H1 (cell line): ENCODE measurements around the gene OTOF. TPM values are rescaled to one million over a fixed set of nuclear protein-coding genes. Genes with fewer than 3 reads are reported as not detected.

Source experiments
- CTCF ChIA-PET: fragments of 300-600 bp; sonication (Branson Sonifier 250); formaldehyde crosslinking; loops from one replicate; lab custom pipeline; 2021; ENCODE audit not compliant: partially characterized antibody; lab: Charles Lee
- POLR2A ChIA-PET: fragments of 300-600 bp; sonication (Branson Sonifier 250); formaldehyde crosslinking; loops from one replicate; lab custom pipeline; 2021; ENCODE audit warnings: inconsistent platforms; ENCODE audit not compliant: partially characterized antibody; lab: Charles Lee
- DNase-seq, 2 experiments: peaks; one replicate each; pipeline versions ENCODE4 v3.0.0 to v3.0.0-alpha.2; 2010 to 2022; ENCODE audit warnings: low spot score in 2 of 2, low read depth in 1 of 2, mixed read lengths in 1 of 2
- FAIRE-seq: peaks from 2 replicates; lab custom pipeline; 2011; peaks lifted over from hg19 to GRCh38; lab: Jason Lieb, UNC
- H2AFZ ChIP-seq: 2 replicates; pipeline ENCODE4 v1.8.1; 2012; ENCODE audit warnings: low read length, inconsistent platforms
- H2AK5ac ChIP-seq: 2 replicates; pipeline ENCODE4 v1.6.1; 2013; ENCODE audit warnings: low read depth, low read length
- H2BK120ac ChIP-seq: replicated peaks from 2 replicates; pipeline ENCODE3; 2013; ENCODE audit warnings: low read depth, low read length, inconsistent platforms
- H2BK12ac ChIP-seq: 2 replicates; pipeline ENCODE4 v1.6.1; 2013; ENCODE audit warnings: low read depth, low read length
- H2BK15ac ChIP-seq: 2 replicates; pipeline ENCODE4 v1.6.1; 2013; ENCODE audit warnings: low read length
- H2BK20ac ChIP-seq: 2 replicates; pipeline ENCODE4 v1.6.1; 2013; ENCODE audit warnings: low read length
- H2BK5ac ChIP-seq: 2 replicates; pipeline ENCODE4 v1.6.1; 2013; ENCODE audit warnings: low read depth, low read length
- H3K14ac ChIP-seq: 2 replicates; pipeline ENCODE4 v1.6.1; 2013; ENCODE audit warnings: inconsistent platforms; ENCODE audit not compliant: insufficient read length
- H3K18ac ChIP-seq: 2 replicates; pipeline ENCODE4 v1.6.1; 2013; ENCODE audit warnings: low read length; ENCODE audit errors: extremely low read depth
- H3K23ac ChIP-seq: 2 replicates; pipeline ENCODE4 v1.6.1; 2013; ENCODE audit warnings: inconsistent platforms; ENCODE audit not compliant: insufficient read length
- H3K23me2 ChIP-seq: 2 replicates; pipeline ENCODE4 v1.6.1; 2013; ENCODE audit warnings: low read depth, low read length
- H3K27ac ChIP-seq: 2 replicates; pipeline ENCODE4 v1.6.1; 2011; ENCODE audit warnings: low read depth, low read length, inconsistent platforms
- H3K27me3 ChIP-seq, 4 experiments: replicated peaks in 1 of 4; 1 replicate in 1 of 4; 2 replicates in 3 of 4; pipeline versions ENCODE4 v1.6.1 to v1.8.1; 2011 to 2013; ENCODE audit warnings: low read length in 3 of 4, mild to moderate bottlenecking in 3 of 4, inconsistent platforms in 2 of 4, mixed read lengths in 2 of 4, moderate library complexity in 1 of 4; ENCODE audit not compliant: control insufficient read depth in 3 of 4, insufficient read depth in 3 of 4; ENCODE audit errors: extremely low read depth in 1 of 4
- H3K36me3 ChIP-seq, 4 experiments: 2 replicates each; pipeline versions ENCODE4 v1.6.1 to v1.8.1; 2011 to 2013; ENCODE audit warnings: mild to moderate bottlenecking in 4 of 4, low read length in 3 of 4, moderate library complexity in 2 of 4, control low read depth in 1 of 4, inconsistent platforms in 1 of 4; ENCODE audit not compliant: insufficient read depth in 4 of 4, control insufficient read depth in 2 of 4
- H3K4ac ChIP-seq: replicated peaks from 2 replicates; pipeline ENCODE3; 2013; ENCODE audit warnings: low read length, low read depth, mixed read lengths, inconsistent platforms; ENCODE audit not compliant: insufficient read length
- H3K4me1 ChIP-seq, 4 experiments: replicated peaks in 1 of 4; 1 replicate in 1 of 4; 2 replicates in 3 of 4; pipeline versions ENCODE4 v1.6.1 to v1.8.1; 2011 to 2013; ENCODE audit warnings: low read length in 3 of 4, inconsistent platforms in 2 of 4, mixed read lengths in 1 of 4; ENCODE audit not compliant: insufficient read depth in 4 of 4, control insufficient read depth in 3 of 4
- H3K4me2 ChIP-seq, 2 experiments: 2 replicates each; pipeline versions ENCODE4 v1.6.1 to v1.8.1; 2011 to 2013; ENCODE audit warnings: low read depth in 2 of 2, low read length in 2 of 2, control low read depth in 1 of 2, inconsistent platforms in 1 of 2, mild to moderate bottlenecking in 1 of 2; ENCODE audit not compliant: insufficient read depth in 1 of 2
- H3K4me3 ChIP-seq, 4 experiments: fragments of 200-600, 300-600 bp in 1 of 4; sonication (generic), shearing (Covaris generic), sonication (Bioruptor Twin) in 1 of 4; 2 replicates each; pipeline versions ENCODE4 v1.5.1 to v1.8.1; 2011 to 2016; ENCODE audit warnings: low read length in 4 of 4, low read depth in 3 of 4, control low read depth in 2 of 4, inconsistent platforms in 2 of 4, mild to moderate bottlenecking in 2 of 4, mixed read lengths in 1 of 4, moderate library complexity in 1 of 4; ENCODE audit not compliant: insufficient read depth in 2 of 4; ENCODE audit errors: extremely low read depth in 1 of 4
- H3K56ac ChIP-seq: replicated peaks from 2 replicates; pipeline ENCODE3; 2013; ENCODE audit warnings: low read depth, mild to moderate bottlenecking, mixed read lengths, low read length, inconsistent platforms; ENCODE audit not compliant: insufficient read length
- H3K79me1 ChIP-seq: 2 replicates; pipeline ENCODE4 v1.6.1; 2013; ENCODE audit warnings: low read depth, low read length, control low read depth
- H3K79me2 ChIP-seq, 2 experiments: 2 replicates each; pipeline versions ENCODE4 v1.6.1 to v1.8.1; 2012 to 2013; ENCODE audit warnings: low read length in 2 of 2, mild to moderate bottlenecking in 2 of 2, inconsistent platforms in 1 of 2; ENCODE audit not compliant: insufficient read depth in 2 of 2, control insufficient read depth in 1 of 2
- H3K9ac ChIP-seq, 4 experiments: replicated peaks in 1 of 4; 1 replicate in 1 of 4; 2 replicates in 3 of 4; pipeline versions ENCODE4 v1.6.1 to v1.8.1; 2011 to 2013; ENCODE audit warnings: low read depth in 3 of 4, low read length in 3 of 4, control low read depth in 2 of 4, mild to moderate bottlenecking in 2 of 4, moderate library complexity in 2 of 4, inconsistent platforms in 1 of 4; ENCODE audit errors: extremely low read depth in 1 of 4
- H3K9me3 ChIP-seq, 2 experiments: 2 replicates each; pipeline versions ENCODE4 v1.6.1 to v1.8.1; 2012 to 2013; ENCODE audit warnings: mild to moderate bottlenecking in 2 of 2, moderate library complexity in 2 of 2, control low read depth in 1 of 2, inconsistent platforms in 1 of 2, low read depth in 1 of 2, low read length in 1 of 2, mixed read lengths in 1 of 2; ENCODE audit not compliant: insufficient read depth in 2 of 2
- H4K20me1 ChIP-seq, 2 experiments: replicated peaks in 1 of 2; 2 replicates each; pipeline versions ENCODE3 to v1.8.1; 2011 to 2013; ENCODE audit warnings: inconsistent platforms in 2 of 2, low read length in 2 of 2, mild to moderate bottlenecking in 1 of 2; ENCODE audit not compliant: insufficient read depth in 2 of 2, control insufficient read depth in 1 of 2
- H4K5ac ChIP-seq: 2 replicates; pipeline ENCODE4 v1.6.1; 2013; ENCODE audit warnings: low read length, low read depth, mixed read lengths, inconsistent platforms; ENCODE audit not compliant: insufficient read length
- H4K8ac ChIP-seq: 2 replicates; pipeline ENCODE4 v1.8.0; 2013; ENCODE audit warnings: mild to moderate bottlenecking, moderate library complexity, low read length, inconsistent platforms; ENCODE audit not compliant: insufficient read depth; ENCODE audit errors: extremely low read depth
- H4K91ac ChIP-seq: replicated peaks from 2 replicates; pipeline ENCODE3; 2013; ENCODE audit warnings: low read length, mixed read lengths, inconsistent platforms; ENCODE audit not compliant: insufficient read length
- PHF8 ChIP-seq: fragments of 200-600 bp; sonication (generic); conservative IDR thresholded peaks from 2 replicates; pipeline ENCODE4 v1.7.1; 2012; ENCODE audit warnings: low read depth, mild to moderate bottlenecking, inconsistent platforms, low read length, moderate library complexity
- TAF7 ChIP-seq: optimal IDR thresholded peaks from 2 replicates; pipeline ENCODE3; 2011; ENCODE audit warnings: low read depth, mild to moderate bottlenecking, inconsistent platforms, low read length, moderate library complexity, borderline replicate concordance
- WGBS, 2 experiments: shearing (Covaris generic) in 1 of 2; methylation state at CpG; one replicate each; pipeline versions ENCODE4 v1.1.6 to v1.1.7; 2013 to 2015; ENCODE audit warnings: low lambda C conversion rate in 2 of 2, mixed read lengths in 2 of 2, inconsistent platforms in 1 of 2, low coverage in 1 of 2, missing lambda C conversion rate in 1 of 2; ENCODE audit not compliant: insufficient replicate concordance in 2 of 2, insufficient coverage in 1 of 2, insufficient read length in 1 of 2; ENCODE audit errors: extremely low coverage in 1 of 2, missing lambda C conversion rate in 1 of 2; 5-methylcytosine and 5-hydroxymethylcytosine counted together
- polyA plus RNA-seq, 7 experiments: library from polyadenylated mRNA; depleted of rRNA in 3 of 7; stranded (reverse) in 5 of 7; unstranded in 2 of 7; fragments of >200 nt in 5 of 7; fragments of 200-250 nt in 2 of 7; gene quantifications; 1 replicate in 5 of 7; 2 replicates in 1 of 7; 4 replicates in 1 of 7; pipeline versions ENCODE4 v1.2.1 to v1.2.3, GENCODE V29; 2011 to 2013; ENCODE audit warnings: missing spikeins in 2 of 7, mixed read lengths in 2 of 7
- total RNA-seq: library from RNA; stranded (reverse); fragmentation: NEBNext Ultra II Directional; extraction: Animal tissue kit (Norgen Biotek cat#: 25700); gene quantifications from 2 replicates; pipeline ENCODE4 v1.2.1, GENCODE V29; 2021

OTOF gene
- total and polyA plus RNA-seq, 2 of the 8 experiments (the other 6 are each of a cell fraction or from before 2014, with no cell fraction given): 0.06 TPM; not detected in 1

DNA sequence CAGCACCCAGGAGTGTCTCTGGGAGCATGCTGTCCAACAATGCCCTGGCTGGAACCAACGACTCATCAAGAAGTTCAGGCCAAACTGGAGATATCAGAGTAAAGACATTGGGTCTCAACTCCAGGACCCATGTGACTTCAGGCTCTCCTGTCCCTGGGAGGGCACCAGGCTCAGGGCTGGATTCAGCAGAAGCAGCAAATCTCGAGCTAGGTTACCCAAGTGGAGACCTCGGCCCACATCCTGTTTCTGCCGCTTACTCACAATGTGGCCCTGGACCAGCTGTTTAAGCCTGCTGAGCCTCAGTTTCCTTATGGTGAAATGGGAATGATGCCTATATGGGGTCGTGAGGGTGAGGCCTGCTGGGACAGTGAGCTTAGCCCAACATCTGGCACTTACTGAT, 9.3 kb upstream of the OTOF start:
- Histone ChIP-seq H2AK5ac (no peak overlapping the region), H3K27me3 (no peaks in the 10 kb centered on the region), H4K91ac (no peak overlapping the region), H3K79me2 (no peaks in the 10 kb centered on the region), H3K4me3 (no peak overlapping the region), H3K23me2 (peaks cover 5% of the 10 kb centered on the region; the same call in 1 of the 2 replicates), H3K9me3 (no peaks in the 10 kb centered on the region), H3K27ac (no peak overlapping the region), H3K79me1 (no peaks in the 10 kb centered on the region), H2BK12ac (no peak overlapping the region), H3K4me1 (no peaks in the 10 kb centered on the region), H3K9ac (no peak overlapping the region), H4K20me1 (peaks cover 0 to 7% of the 10 kb centered on the region in 2 experiments), H4K5ac (no peak overlapping the region), H3K14ac (no peak overlapping the region), H3K23ac (no peak overlapping the region), H2BK20ac (no peak overlapping the region), H3K18ac (no peak overlapping the region), H2BK5ac (no peak overlapping the region), H2BK15ac (no peak overlapping the region), H2BK120ac (no peak overlapping the region), H3K4me2 (no peak overlapping the region), H4K8ac (no peak overlapping the region), H3K36me3 (no peaks in the 10 kb centered on the region), H3K56ac (no peak overlapping the region), H2AFZ (no peak overlapping the region), H3K4ac (no peak overlapping the region)
- ChIA-PET CTCF (interaction anchor here (0.9 to 2.3 kb wide), 5 partner anchors 10 to 91 kb away, joined by 3 to 11 read pairs (median 5); no protein-coding TSS in a partner anchor), POLR2A (interaction anchor here (1.4 to 1.5 kb wide), 2 partner anchors 9 kb away, joined by 4 to 5 read pairs; partner anchors contain the start of gene OTOF)
- TF ChIP-seq PHF8 (no peak), TAF7 (peak; percentile 37)
- no peak for DNase-seq
- no peak for FAIRE-seq
- 86% methylated on average over 5 of the region's 5 CpGs; no CpG with 5 or more reads in 1 of the 2 experiments for WGBS, 2 experiments
